ENCODE results near the gene C9orf78.
"Not testable (repeated sequence)": the region's sequence is repeated elsewhere in the genome, so short reads cannot be mapped to it uniquely, and the experiment has no call there.

Gene C9orf78

GRCh38 chr9:129809346-129809745 lies 25.7 kb downstream of the C9orf78 start:
- DNase-seq, result no peak

- no peak for DNase-seq
Observed at GRCh38 chr9:129806061-129806460, 29.0 kb downstream of the C9orf78 start.

GRCh38 chr9:129803676-129804060 lies 31.4 kb downstream of the C9orf78 start:
- no peak for DNase-seq

- DNase-seq, result peak; percentile 94
Observed at GRCh38 chr9:129802833-129803675, 32.0 kb downstream of the C9orf78 start, which contains the start of gene TOR1B. TOR1B (plus strand) TSS chr9:129803184; CDS start chr9:129803213, 29 bp downstream.

- DNase-seq, result no peak
Observed at GRCh38 chr9:129801504-129801903, 33.6 kb downstream of the C9orf78 start.

- no peak for DNase-seq
Observed at GRCh38 chr9:129798973-129799372, 36.1 kb downstream of the C9orf78 start.

GRCh38 chr9:129796029-129796428 lies 39.0 kb downstream of the C9orf78 start:
- not testable (repeated sequence) for DNase-seq

GRCh38 chr9:129794549-129794948 lies 40.5 kb downstream of the C9orf78 start:
- no peak for DNase-seq

- DNase-seq, result no peak
Observed at GRCh38 chr9:129786481-129786880, 48.6 kb downstream of the C9orf78 start.

GRCh38 chr9:129785866-129786265 lies 49.2 kb downstream of the C9orf78 start:
- no peak for DNase-seq

- not testable (repeated sequence) for DNase-seq
Observed at GRCh38 chr9:129784970-129785369, 50.1 kb downstream of the C9orf78 start.

- DNase-seq, result peak; percentile 70
Observed at GRCh38 chr9:129783516-129784361, 51.3 kb downstream of the C9orf78 start.

GRCh38 chr9:129781981-129782380 lies 53.1 kb downstream of the C9orf78 start:
- no peak for DNase-seq

GRCh38 chr9:129781131-129781530 lies 53.9 kb downstream of the C9orf78 start:
- DNase-seq, result no peak

- DNase-seq, result no peak
Observed at GRCh38 chr9:129779560-129780190, 55.4 kb downstream of the C9orf78 start.

- no peak for DNase-seq
Observed at GRCh38 chr9:129778469-129778868, 56.6 kb downstream of the C9orf78 start.

- DNase-seq, result no peak
Observed at GRCh38 chr9:129777769-129778130, 57.3 kb downstream of the C9orf78 start.
